Stimulated activated naive CD4-positive, alpha-beta T cell treated with Interleukin-2 at 50 U/mL for 16 hours (primary cell): ENCODE measurements around the gene PAPOLA.
A peak's percentile ranks its signal among the peaks of the same experiment; 100 is the strongest.
"Not testable (repeated sequence)": the region's sequence is repeated elsewhere in the genome, so short reads cannot be mapped to it uniquely, and the experiment has no call there.

Experiments used
- DNase-seq: peaks from one replicate; lab custom pipeline; 2025; lab: John Stamatoyannopoulos, UW

Gene PAPOLA

GRCh38 chr14:96502621-96503305 is 581 bp downstream of the PAPOLA start:
- DNase-seq: peak; percentile 15

- DNase-seq: no peak
These were observed 1.1 kb downstream of the PAPOLA start for GRCh38 chr14:96503306-96503679.

GRCh38 chr14:96504353-96504752 is 2.2 kb downstream of the PAPOLA start:
- DNase-seq: not testable (repeated sequence)

GRCh38 chr14:96507723-96508122 is 5.5 kb downstream of the PAPOLA start:
- DNase-seq: no peak

GRCh38 chr14:96508900-96509299 is 6.7 kb downstream of the PAPOLA start:
- DNase-seq: no peak

- no peak for DNase-seq
These were observed 7.4 kb downstream of the PAPOLA start for GRCh38 chr14:96509457-96510090.

GRCh38 chr14:96511146-96511545 is 9.0 kb downstream of the PAPOLA start:
- DNase-seq: no peak

- no peak for DNase-seq
These were observed 9.5 kb downstream of the PAPOLA start for GRCh38 chr14:96511667-96512066.

GRCh38 chr14:96512122-96512521 is 9.9 kb downstream of the PAPOLA start:
- DNase-seq: no peak

GRCh38 chr14:96512602-96513397 is 10.6 kb downstream of the PAPOLA start:
- no peak for DNase-seq

- DNase-seq: no peak
These were observed 12.5 kb downstream of the PAPOLA start for GRCh38 chr14:96514694-96515093.

GRCh38 chr14:96515731-96516130 is 13.5 kb downstream of the PAPOLA start:
- no peak for DNase-seq

GRCh38 chr14:96516351-96516750 is 14.2 kb downstream of the PAPOLA start:
- no peak for DNase-seq

- DNase-seq: no peak
These were observed 17.8 kb downstream of the PAPOLA start for GRCh38 chr14:96519970-96520369.

GRCh38 chr14:96525452-96525851 is 23.3 kb downstream of the PAPOLA start:
- no peak for DNase-seq

GRCh38 chr14:96532632-96533031 is 30.4 kb downstream of the PAPOLA start:
- no peak for DNase-seq

GRCh38 chr14:96536807-96537206 is 34.6 kb downstream of the PAPOLA start:
- DNase-seq: no peak

- DNase-seq: no peak
These were observed 36.2 kb downstream of the PAPOLA start for GRCh38 chr14:96538097-96538989.

GRCh38 chr14:96538990-96539317 is 36.8 kb downstream of the PAPOLA start:
- no peak for DNase-seq

- DNase-seq: no peak
These were observed 52.2 kb downstream of the PAPOLA start for GRCh38 chr14:96554315-96554910.

GRCh38 chr14:96559571-96559970 is 57.4 kb downstream of the PAPOLA start:
- DNase-seq: no peak

GRCh38 chr14:96564389-96564788 is 62.2 kb downstream of the PAPOLA start:
- DNase-seq: no peak
